HEK293T (cell line): ENCODE results near the gene ATP6V1G3.

Source experiments
- BHLHE40 ChIP-seq: fragments of 450-650 bp; IDR thresholded peaks from 2 replicates; pipeline ENCODE4 v1.6.1; 2016; ENCODE audit warnings: mild to moderate bottlenecking, moderate library complexity, borderline replicate concordance
- SP1 ChIP-seq: fragments of 450-650 bp; IDR thresholded peaks from 2 replicates; pipeline ENCODE4 v1.6.1; 2017

DNA sequence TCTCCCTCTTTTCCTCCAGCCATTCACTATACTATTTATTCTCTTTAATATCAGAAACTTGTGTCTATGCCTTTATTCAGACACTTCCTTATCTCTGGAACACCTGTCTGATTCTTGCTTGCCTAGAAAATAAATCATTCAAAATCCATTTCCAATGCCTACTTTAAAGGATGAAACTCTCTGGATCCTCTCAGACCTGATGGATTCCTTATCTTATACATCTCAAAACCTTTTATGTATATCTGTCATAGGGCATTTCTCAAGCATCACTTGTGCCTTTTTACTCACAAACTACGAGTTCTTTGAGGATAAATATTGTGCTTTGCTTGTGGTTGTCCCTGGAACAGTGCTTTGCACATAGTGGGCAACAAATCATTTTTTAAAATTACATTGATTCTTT, 3.8 kb upstream of the ATP6V1G3 start:
- no peak for TF ChIP-seq SP1
- no peak for TF ChIP-seq BHLHE40
